ENCODE data around the gene WWC2. TPM values are rescaled to one million over a fixed set of nuclear protein-coding genes. Genes with fewer than 3 reads are reported as not detected.

The WWC2 gene
- total RNA-seq, 4 donors from 2014 or later, result 4.5 to 10.7 (median 8.6) TPM

DNA sequence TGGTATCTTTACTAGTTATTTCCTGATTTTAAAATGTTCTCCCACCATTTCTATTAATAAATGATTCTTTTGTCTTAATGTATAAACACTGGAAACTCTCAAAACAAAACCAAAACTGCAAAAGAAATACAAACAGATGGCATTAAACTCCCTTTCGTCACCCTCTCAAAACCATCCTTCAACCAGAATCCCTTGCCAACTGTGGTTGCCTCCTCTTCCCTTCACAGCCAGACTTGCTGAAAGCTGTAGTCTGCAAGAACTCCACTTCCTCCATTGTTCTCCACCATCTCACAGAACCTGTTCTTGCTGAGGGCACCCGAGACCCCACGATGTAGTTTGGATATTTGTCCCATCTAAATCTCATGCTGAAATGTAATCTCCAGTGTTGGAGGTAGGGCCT lies 96.5 kb downstream of the WWC2 start:
- intact Hi-C loops (cut with DNase I; ENCODE audit: low total_unique reads), result no loop called here
- Histone ChIP-seq H3K4me3 (no peak overlapping the region), H3K27me3 (no peaks in the 10 kb centered on the region), H3K9me3 (no peaks in the 10 kb centered on the region), H3K4me1 (peaks cover 0 to 5% of the 10 kb centered on the region in 2 donors), H3K27ac (no peak overlapping the region), H3K36me3 (no peaks in the 10 kb centered on the region)
- TF ChIP-seq POLR2A (IDR thresholded peaks at IDR 0.05), result no peak
- TF ChIP-seq, protein P1, sequence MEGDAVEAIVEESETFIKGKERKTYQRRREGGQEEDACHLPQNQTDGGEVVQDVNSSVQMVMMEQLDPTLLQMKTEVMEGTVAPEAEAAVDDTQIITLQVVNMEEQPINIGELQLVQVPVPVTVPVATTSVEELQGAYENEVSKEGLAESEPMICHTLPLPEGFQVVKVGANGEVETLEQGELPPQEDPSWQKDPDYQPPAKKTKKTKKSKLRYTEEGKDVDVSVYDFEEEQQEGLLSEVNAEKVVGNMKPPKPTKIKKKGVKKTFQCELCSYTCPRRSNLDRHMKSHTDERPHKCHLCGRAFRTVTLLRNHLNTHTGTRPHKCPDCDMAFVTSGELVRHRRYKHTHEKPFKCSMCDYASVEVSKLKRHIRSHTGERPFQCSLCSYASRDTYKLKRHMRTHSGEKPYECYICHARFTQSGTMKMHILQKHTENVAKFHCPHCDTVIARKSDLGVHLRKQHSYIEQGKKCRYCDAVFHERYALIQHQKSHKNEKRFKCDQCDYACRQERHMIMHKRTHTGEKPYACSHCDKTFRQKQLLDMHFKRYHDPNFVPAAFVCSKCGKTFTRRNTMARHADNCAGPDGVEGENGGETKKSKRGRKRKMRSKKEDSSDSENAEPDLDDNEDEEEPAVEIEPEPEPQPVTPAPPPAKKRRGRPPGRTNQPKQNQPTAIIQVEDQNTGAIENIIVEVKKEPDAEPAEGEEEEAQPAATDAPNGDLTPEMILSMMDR (IDR thresholded peaks at IDR 0.05 in 4 of 5, conservative IDR thresholded peaks at IDR 0.05 in 1 of 5), result no peak
- in situ Hi-C loops (cut with MboI; ENCODE audit: low sequenced_read_pairs in 4 of 4), result no loop called here
- no peak for ATAC-seq
- DNase-seq, result no peak

GRCh38 chr4:183197140-183197539 lies 98.1 kb downstream of the WWC2 start:
- intact Hi-C loops (cut with DNase I; ENCODE audit: low total_unique reads), result no loop called here
- TF ChIP-seq, protein P1 (IDR thresholded peaks at IDR 0.05 in 4 of 5, conservative IDR thresholded peaks at IDR 0.05 in 1 of 5), result no peak
- TF ChIP-seq POLR2A (IDR thresholded peaks at IDR 0.05), result no peak
- Histone ChIP-seq H3K27ac (no peak overlapping the region), H3K4me3 (no peak overlapping the region), H3K9me3 (no peaks in the 10 kb centered on the region), H3K36me3 (no peaks in the 10 kb centered on the region), H3K4me1 (peaks cover 0 to 2% of the 10 kb centered on the region in 2 donors), H3K27me3 (no peaks in the 10 kb centered on the region)
- ATAC-seq, result no peak
- in situ Hi-C loops (cut with MboI; ENCODE audit: low sequenced_read_pairs in 4 of 4), result no loop called here
- no peak for DNase-seq

DNA sequence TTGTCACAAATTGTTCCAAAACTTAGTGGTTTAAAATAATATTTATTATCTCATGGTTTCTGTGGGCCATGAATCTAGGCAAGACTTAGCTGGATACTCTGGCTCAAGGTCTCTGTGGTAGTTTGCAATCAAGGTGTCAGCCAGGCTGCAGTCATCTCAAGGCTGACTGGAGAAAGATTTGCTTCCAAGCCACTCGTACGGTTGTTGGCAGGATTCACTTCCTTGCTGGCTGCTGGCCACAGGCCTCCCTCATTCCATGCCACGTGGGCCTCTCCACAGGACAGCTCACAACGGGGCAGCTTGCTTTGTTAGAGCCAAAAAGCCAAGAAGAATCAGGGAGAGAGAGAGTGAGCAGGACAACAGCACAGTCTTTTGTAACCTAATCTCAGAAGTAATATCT lies 101.4 kb downstream of the WWC2 start:
- H3K9me3 ChIP-seq, result no peaks in the 10 kb centered on the region
- in situ Hi-C loops (cut with MboI; ENCODE audit: low sequenced_read_pairs in 4 of 4), result no loop called here
- H3K36me3 ChIP-seq, result no peaks in the 10 kb centered on the region
- ATAC-seq, result no peak
- no peaks in the 10 kb centered on the region for H3K27me3 ChIP-seq
- DNase-seq, result peak in 1 of 2 donors; percentile 14
- no peak overlapping the region for H3K27ac ChIP-seq
- intact Hi-C loops (cut with DNase I; ENCODE audit: low total_unique reads), result no loop called here
- no peak overlapping the region for H3K4me3 ChIP-seq
- H3K4me1 ChIP-seq, result peaks cover 0 to 3% of the 10 kb centered on the region in 2 donors
- TF ChIP-seq POLR2A (IDR thresholded peaks at IDR 0.05), result no peak

DNA sequence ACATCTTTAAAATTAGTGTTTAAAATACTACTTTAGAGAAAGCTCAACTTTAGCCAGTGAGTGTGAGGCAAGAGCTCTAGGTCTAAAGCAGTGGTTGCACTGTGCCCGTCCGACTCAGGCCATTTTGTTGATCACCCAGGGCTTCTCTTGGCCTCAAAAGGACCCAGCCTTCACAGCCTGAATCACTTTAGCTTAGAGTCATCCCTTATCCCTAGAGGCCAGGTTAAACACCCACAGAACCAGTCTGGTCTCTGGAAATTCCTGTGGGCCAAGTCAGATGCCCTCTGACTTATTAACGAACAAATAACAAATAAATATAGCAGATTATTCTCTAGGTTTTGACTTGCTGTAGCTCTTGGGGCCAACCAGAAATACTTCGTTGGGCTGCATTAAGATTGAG lies 102.3 kb downstream of the WWC2 start:
- peaks cover 0 to 3% of the 10 kb centered on the region in 2 donors for H3K4me1 ChIP-seq
- no peak overlapping the region for H3K27ac ChIP-seq
- H3K36me3 ChIP-seq, result no peaks in the 10 kb centered on the region
- TF ChIP-seq, protein P1 (IDR thresholded peaks at IDR 0.05 in 4 of 5, conservative IDR thresholded peaks at IDR 0.05 in 1 of 5), result no peak
- no peak for TF ChIP-seq POLR2A (IDR thresholded peaks at IDR 0.05)
- no peak overlapping the region for H3K4me3 ChIP-seq
- intact Hi-C loops (cut with DNase I; ENCODE audit: low total_unique reads), result no loop called here
- no peaks in the 10 kb centered on the region for H3K9me3 ChIP-seq
- ATAC-seq (no peak), DNase-seq (no peak)
- in situ Hi-C loops (cut with MboI; ENCODE audit: low sequenced_read_pairs in 4 of 4), result no loop called here
- no peaks in the 10 kb centered on the region for H3K27me3 ChIP-seq

GRCh38 chr4:183202523-183202922 lies 103.5 kb downstream of the WWC2 start:
- TF ChIP-seq POLR2A (IDR thresholded peaks at IDR 0.05), result no peak
- TF ChIP-seq, protein P1 (IDR thresholded peaks at IDR 0.05 in 4 of 5, conservative IDR thresholded peaks at IDR 0.05 in 1 of 5), result no peak
- DNase-seq, result no peak
- peaks cover 0 to 3% of the 10 kb centered on the region in 2 donors for H3K4me1 ChIP-seq
- H3K27me3 ChIP-seq, result no peaks in the 10 kb centered on the region
- no peaks in the 10 kb centered on the region for H3K36me3 ChIP-seq
- no peak overlapping the region for H3K27ac ChIP-seq
- H3K4me3 ChIP-seq, result no peak overlapping the region
- H3K9me3 ChIP-seq, result no peaks in the 10 kb centered on the region
- intact Hi-C loops (cut with DNase I; ENCODE audit: low total_unique reads), result no loop called here
- ATAC-seq, result no peak
- in situ Hi-C loops (cut with MboI; ENCODE audit: low sequenced_read_pairs in 4 of 4), result no loop called here

All from gastrocnemius medialis (tissue), 4 donors.